Activated CD4-positive, alpha-beta T cell treated with anti-CD3 and anti-CD28 coated beads for 24 hours (primary cell): ENCODE results near the gene ROR2.

ENCODE experiments used
- DNase-seq, 2 donors: peaks; one replicate each; pipeline ENCODE4 v3.0.0-alpha.2; 2020; ENCODE audit warnings: low read depth in 2 of 2

The ROR2 gene

GRCh38 chr9:91681461-91682305, 268.3 kb downstream of the ROR2 start:
- peak; percentile 51 to 66 for DNase-seq

DNA sequence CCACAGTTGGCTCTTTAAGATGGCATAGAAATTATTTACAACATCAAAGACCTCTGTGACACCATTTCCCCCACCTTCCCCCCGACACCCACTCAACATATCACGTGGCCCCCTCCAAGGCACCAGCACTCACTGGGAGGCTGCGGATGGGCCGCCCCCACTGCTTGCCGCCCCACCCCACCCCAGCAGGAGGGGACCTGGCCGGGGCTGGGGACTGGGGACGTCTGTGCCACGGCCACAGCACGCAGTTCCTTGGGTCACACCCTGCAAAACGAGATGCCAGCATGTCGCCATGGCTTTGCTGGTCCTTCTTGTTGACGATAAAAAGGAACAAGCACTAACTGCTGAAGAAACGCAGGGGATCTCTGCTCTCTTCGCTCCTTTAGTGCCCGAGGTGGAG, 269.0 kb downstream of the ROR2 start:
- DNase-seq, result no peak

DNA sequence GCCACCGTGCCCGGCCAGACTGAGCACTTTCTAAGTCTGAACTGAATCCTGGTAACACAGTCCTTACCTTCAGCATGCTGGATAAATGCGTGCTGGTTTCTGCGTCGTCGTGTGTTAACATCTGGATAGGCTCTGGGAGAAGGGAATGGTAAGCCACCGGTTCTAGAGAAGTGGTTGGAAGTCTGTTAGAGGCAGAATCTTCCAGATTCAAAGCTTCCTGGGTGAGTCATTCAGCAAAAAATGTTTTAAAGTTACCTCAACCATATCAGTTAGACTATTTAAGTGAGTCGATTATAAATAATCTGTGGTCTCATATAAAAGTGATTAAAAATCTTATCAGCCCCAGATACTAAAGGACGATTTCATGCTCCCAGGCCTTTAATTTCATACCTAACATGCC, 269.9 kb downstream of the ROR2 start:
- DNase-seq, result no peak

- DNase-seq, result no peak
Observed at GRCh38 chr9:91678807-91679580, 271.0 kb downstream of the ROR2 start.

DNA sequence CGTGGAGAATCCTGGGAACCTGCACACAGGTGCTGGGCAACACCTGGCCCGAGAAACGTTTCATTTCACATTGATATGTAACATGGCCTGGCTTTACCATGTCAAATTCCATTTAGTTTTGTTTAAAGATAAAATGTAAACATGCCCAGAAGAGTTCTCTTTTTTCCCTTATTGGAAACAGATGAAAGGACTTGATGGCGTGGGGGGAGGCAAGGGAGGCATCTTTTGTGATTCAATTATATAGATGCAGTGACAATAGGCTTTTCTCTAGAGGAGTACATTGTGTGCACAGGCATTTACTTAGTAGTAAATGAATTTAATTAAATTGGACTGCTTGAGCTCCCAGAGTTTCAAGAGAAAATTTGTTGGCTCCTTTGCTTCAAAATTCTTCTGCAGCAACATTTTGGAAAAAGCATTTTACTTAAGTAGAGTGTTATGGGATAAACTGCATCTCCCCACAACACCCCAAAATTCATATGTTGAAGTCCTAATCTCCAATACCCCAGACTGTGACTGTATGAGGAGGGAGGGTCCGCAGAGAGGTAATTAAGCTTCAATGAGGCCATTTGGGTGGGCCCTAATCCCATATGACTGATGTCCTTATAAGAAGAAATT, 272.1 kb downstream of the ROR2 start:
- no peak for DNase-seq

GRCh38 chr9:91677331-91677730, 272.7 kb downstream of the ROR2 start:
- DNase-seq, result no peak

DNA sequence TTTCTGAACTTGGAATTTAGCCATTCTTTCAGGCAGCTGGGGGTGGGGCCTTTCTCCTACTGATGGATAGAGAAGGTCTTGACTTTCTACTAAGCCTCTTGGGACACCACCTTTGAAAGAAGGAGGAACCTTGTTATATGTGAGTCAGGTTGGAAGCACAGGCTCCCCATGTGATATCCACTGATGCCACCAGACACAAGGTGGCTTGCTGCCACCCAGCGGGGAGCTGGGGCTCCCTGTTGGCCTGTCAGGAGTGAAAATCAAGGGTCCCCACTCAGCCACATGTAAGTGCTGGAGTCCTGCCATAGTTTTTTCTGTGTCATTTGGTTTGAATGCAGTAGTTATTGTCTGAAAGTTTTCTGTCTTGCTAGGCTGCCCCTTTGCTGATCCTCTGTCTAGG, 274.0 kb downstream of the ROR2 start:
- DNase-seq, result no peak

DNA sequence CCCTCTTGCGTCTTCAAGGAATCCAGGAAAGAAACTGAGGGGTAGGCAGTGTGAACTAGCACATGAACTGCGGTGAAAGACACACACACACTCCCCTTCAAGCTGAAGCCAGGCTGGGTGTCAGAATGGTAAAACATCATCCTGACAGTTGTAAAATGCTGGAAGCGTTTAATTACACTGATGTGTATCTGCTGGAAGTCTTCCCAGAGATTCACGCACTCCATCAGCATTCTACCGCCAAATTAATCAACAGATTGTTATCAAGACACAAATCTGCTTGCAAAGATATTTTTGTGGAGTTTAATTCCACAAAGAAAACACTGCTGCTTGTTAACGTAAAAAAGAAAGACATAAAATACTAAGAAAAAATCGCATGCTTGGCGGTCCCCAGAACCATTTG, 285.4 kb downstream of the ROR2 start:
- no peak for DNase-seq

DNA sequence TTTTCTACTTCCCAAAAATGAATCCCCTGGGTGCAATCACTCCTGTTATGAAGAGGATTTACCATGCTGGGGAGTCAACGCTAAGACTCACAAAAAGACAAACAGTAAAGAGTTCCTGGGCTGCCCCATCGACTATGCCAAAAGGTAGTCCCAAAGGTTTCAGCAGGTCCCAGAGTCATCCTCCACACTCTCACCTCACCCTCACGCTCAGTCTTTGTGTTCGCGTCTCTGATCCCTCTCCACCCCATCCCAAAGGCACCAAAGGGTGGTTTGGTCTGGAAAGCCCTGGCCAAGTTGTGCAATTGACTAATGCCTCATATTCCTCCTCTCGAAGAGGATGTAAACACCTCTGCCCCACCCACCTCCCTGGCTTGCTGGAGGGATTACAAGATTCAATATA, 286.2 kb downstream of the ROR2 start:
- DNase-seq, result no peak

DNA sequence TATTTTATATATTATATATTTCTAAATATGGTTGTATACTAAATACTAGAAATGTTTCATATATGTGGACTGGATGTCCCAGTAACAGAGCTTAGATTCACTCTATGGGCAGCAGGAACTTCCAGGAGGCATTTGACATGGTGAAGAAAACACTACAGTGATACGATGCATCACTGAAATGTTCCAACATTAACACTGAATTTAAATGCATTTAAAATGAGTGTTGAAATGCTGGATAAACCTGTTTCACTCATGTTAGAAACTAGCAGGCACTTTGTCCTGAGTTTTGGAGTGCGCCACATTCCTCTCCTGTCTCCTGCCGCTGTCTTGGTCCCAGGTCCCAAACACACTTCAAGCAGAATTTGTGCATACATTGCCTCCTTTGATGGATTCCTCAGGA, 288.6 kb downstream of the ROR2 start:
- no peak for DNase-seq

DNA sequence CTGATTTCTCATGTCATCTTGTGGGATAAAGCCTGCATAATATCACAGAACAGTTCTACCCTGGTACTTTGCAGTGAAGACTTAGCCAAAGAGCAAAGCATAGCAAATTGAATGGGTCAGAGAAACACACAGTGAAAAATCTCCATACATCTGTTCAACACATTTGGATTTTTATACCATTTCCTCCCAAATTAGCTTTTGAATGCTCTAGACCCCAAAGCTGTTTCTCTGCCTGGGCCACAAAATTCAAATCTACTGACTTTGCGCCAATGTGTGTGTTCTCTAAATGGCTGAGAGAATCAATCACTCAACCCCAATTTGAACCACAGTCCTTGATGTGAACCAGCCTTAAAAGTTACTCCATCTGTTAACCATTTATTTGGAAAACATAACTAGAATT, 289.5 kb downstream of the ROR2 start:
- DNase-seq, result no peak

- DNase-seq, result no peak
Observed at GRCh38 chr9:91659529-91660495, 290.2 kb downstream of the ROR2 start.

GRCh38 chr9:91658513-91659105, 291.4 kb downstream of the ROR2 start:
- no peak for DNase-seq

- no peak for DNase-seq
Observed at GRCh38 chr9:91657501-91657900, 292.5 kb downstream of the ROR2 start.

- DNase-seq, result no peak
Observed at GRCh38 chr9:91655658-91656057, 294.4 kb downstream of the ROR2 start.

DNA sequence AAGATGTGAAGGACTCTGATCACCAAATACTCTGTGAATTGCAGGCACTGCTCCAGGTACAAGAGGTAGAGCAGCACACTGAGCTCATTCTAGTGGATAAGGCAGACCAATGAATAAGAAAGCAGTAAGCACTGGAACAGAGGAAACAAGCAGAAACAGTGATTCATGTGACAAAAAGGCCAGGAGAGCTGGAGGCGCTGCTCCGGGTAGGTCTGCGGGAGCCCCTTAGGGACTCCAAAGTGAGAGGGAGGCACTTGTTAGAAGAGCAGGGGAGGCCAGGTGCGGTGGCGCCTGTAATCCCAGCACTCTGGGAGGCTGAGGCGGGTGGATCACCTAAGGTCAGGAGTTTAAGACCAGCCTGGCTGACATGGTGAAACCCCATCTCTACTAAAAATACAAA, 294.8 kb downstream of the ROR2 start:
- DNase-seq, result no peak

- DNase-seq, result no peak
Observed at GRCh38 chr9:91654527-91654926, 295.5 kb downstream of the ROR2 start.

DNA sequence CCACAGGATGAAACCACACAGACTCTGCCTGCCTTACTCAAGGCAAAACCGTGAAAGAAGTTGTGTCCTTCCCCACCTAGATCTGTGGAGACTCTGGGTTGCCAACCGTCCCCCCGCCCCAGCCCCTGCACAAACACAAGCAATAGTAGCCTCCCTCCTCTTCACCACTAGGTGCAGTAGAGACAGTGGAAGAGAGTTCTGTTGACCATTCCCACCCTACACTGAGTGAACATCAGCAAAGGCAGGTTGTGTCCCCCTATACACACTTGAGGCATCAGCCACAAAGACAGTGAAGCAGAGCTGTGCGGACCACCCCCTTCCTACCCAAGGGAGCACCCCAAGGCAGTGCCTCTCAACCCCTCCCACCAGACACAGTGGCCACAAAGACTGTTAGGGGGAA, 302.7 kb downstream of the ROR2 start:
- no peak for DNase-seq

- DNase-seq, result no peak
Observed at GRCh38 chr9:91646702-91647101, 303.3 kb downstream of the ROR2 start.

DNA sequence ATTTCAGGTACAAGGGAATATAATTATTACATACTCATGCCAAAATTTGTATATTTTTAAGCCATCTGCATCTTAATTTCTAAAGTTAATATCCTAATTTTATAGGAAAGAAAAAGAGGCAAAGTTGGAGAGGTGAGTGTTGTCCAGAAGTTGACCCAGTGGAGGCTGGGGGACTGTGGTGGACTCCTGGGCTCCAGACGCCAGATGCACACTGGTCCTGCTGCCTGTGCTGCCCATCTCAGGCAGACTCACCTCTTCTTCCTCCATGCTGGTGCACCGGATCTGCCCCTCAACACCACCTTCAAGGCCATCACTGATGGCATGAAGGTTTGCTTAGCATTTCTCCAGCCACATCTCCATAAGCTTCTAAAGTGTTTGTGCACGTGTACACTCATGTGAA, 305.6 kb downstream of the ROR2 start:
- no peak for DNase-seq

DNA sequence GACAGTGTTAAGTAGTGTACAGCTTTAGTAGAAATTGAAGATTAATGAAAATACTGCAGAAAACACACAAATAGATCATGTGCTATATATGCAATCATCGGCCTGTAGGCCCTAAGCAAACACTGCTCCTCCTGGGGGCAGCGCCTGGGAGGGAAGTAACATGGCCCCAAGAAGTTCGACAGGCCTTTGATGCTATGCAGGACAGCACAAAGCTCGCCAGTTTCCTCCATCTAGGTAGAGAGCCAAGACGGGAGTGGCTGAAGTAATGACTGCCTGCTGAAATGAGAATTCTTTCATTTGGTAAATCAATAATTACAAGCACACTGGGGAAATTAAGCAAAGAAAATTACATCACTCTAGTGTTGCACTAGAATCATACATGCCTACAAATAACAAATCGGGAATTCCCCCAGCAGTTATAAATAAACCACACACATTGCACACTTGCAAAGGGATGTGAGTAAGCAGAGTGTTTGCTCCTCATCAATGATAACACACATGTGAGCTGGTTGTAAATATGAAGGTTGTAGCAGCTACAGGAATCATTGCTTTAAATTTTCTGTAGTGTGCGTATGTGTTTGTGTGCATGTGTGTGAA, 306.4 kb downstream of the ROR2 start:
- DNase-seq, result no peak
